ENCODE results near the gene KBTBD2.

DNA sequence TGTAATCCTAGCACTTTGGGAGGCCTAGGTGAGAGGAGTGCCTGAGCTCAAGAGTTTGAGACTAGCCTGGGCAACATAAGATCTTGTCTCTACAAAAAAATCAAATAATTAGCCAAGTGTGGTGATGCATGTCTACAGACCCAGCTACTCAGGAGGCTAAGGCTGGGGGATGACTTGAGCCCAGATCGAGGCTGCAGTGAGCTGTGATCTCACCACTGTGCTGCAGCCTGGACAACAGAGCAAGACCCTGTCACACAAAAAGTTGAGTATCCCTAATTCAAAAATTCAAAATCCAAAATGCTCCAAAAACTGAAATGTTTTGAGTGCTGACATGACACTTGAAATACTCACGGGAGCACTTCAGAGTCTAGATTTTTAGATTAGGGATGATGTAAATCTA lies 19.1 kb downstream of the KBTBD2 start:
- TF ChIP-seq, protein P1, sequence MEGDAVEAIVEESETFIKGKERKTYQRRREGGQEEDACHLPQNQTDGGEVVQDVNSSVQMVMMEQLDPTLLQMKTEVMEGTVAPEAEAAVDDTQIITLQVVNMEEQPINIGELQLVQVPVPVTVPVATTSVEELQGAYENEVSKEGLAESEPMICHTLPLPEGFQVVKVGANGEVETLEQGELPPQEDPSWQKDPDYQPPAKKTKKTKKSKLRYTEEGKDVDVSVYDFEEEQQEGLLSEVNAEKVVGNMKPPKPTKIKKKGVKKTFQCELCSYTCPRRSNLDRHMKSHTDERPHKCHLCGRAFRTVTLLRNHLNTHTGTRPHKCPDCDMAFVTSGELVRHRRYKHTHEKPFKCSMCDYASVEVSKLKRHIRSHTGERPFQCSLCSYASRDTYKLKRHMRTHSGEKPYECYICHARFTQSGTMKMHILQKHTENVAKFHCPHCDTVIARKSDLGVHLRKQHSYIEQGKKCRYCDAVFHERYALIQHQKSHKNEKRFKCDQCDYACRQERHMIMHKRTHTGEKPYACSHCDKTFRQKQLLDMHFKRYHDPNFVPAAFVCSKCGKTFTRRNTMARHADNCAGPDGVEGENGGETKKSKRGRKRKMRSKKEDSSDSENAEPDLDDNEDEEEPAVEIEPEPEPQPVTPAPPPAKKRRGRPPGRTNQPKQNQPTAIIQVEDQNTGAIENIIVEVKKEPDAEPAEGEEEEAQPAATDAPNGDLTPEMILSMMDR (IDR thresholded peaks at IDR 0.05), result no peak
- TF ChIP-seq POLR2A (IDR thresholded peaks at IDR 0.05), result no peak
